ENCODE data around the gene PON3. TPM values are rescaled to one million over a fixed set of nuclear protein-coding genes. Genes with fewer than 3 reads are reported as not detected.

The PON3 gene
- total and polyA plus RNA-seq, 2 of the 13 experiments (the other 11 are each of a cell fraction or from before 2014, with no cell fraction given), result 23.6 to 37.8 TPM

- 0 out of 2 replicates have a peak, but pooled peaks have one; percentile 34 for TF ChIP-seq DPF2 (CRISPR knock-in tag; IDR thresholded peaks at IDR 0.05; ENCODE audit: borderline replicate concordance, low read depth)
- TF ChIP-seq HOXD1 (CRISPR knock-in tag; IDR thresholded peaks at IDR 0.05), result no peak
- TF ChIP-seq MNT (IDR thresholded peaks at IDR 0.05), result no peak
- TF ChIP-seq TOE1 (CRISPR knock-in tag; IDR thresholded peaks at IDR 0.05), result no peak
- no peak for TF ChIP-seq NKX3-1 (CRISPR knock-in tag; IDR thresholded peaks at IDR 0.05)
- 0 out of 2 replicates have a peak, but pooled peaks have one; percentile 50 for TF ChIP-seq HNRNPUL1 (IDR thresholded peaks at IDR 0.05; ENCODE audit: low read depth, low read length)
- TF ChIP-seq ZBTB49 (CRISPR knock-in tag; IDR thresholded peaks at IDR 0.05; ENCODE audit: borderline replicate concordance), result no peak
- TF ChIP-seq, protein P1, sequence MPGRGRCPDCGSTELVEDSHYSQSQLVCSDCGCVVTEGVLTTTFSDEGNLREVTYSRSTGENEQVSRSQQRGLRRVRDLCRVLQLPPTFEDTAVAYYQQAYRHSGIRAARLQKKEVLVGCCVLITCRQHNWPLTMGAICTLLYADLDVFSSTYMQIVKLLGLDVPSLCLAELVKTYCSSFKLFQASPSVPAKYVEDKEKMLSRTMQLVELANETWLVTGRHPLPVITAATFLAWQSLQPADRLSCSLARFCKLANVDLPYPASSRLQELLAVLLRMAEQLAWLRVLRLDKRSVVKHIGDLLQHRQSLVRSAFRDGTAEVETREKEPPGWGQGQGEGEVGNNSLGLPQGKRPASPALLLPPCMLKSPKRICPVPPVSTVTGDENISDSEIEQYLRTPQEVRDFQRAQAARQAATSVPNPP (CRISPR knock-in tag; IDR thresholded peaks at IDR 0.05), result no peak
- TF ChIP-seq RNF219 (CRISPR knock-in tag; IDR thresholded peaks at IDR 0.05), result no peak
- no peak for TF ChIP-seq TFDP1 (CRISPR knock-in tag; IDR thresholded peaks at IDR 0.05; ENCODE audit: borderline replicate concordance)
- 0 out of 2 replicates have a peak, but pooled peaks have one; percentile 13 for TF ChIP-seq ZNF430 (CRISPR knock-in tag; IDR thresholded peaks at IDR 0.05)
- TF ChIP-seq ZBTB7B (CRISPR knock-in tag; IDR thresholded peaks at IDR 0.05), result no peak
- TF ChIP-seq, protein P2, sequence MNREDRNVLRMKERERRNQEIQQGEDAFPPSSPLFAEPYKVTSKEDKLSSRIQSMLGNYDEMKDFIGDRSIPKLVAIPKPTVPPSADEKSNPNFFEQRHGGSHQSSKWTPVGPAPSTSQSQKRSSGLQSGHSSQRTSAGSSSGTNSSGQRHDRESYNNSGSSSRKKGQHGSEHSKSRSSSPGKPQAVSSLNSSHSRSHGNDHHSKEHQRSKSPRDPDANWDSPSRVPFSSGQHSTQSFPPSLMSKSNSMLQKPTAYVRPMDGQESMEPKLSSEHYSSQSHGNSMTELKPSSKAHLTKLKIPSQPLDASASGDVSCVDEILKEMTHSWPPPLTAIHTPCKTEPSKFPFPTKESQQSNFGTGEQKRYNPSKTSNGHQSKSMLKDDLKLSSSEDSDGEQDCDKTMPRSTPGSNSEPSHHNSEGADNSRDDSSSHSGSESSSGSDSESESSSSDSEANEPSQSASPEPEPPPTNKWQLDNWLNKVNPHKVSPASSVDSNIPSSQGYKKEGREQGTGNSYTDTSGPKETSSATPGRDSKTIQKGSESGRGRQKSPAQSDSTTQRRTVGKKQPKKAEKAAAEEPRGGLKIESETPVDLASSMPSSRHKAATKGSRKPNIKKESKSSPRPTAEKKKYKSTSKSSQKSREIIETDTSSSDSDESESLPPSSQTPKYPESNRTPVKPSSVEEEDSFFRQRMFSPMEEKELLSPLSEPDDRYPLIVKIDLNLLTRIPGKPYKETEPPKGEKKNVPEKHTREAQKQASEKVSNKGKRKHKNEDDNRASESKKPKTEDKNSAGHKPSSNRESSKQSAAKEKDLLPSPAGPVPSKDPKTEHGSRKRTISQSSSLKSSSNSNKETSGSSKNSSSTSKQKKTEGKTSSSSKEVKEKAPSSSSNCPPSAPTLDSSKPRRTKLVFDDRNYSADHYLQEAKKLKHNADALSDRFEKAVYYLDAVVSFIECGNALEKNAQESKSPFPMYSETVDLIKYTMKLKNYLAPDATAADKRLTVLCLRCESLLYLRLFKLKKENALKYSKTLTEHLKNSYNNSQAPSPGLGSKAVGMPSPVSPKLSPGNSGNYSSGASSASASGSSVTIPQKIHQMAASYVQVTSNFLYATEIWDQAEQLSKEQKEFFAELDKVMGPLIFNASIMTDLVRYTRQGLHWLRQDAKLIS (CRISPR knock-in tag; IDR thresholded peaks at IDR 0.05), result no peak
- TF ChIP-seq NRL (CRISPR knock-in tag; IDR thresholded peaks at IDR 0.05; ENCODE audit: borderline replicate concordance), result no peak
- no peak for TF ChIP-seq ZNF678 (CRISPR knock-in tag; IDR thresholded peaks at IDR 0.05)
- TF ChIP-seq ZFX (CRISPR knock-in tag; IDR thresholded peaks at IDR 0.05; ENCODE audit: low read depth), result 0 out of 2 replicates have a peak, but pooled peaks have one; percentile 48
Observed at GRCh38 chr7:95441042-95441823, 45.1 kb upstream of the PON3 start (continued).

Measured in HepG2 (cell line).